ENCODE measurements around the gene HIPK2. TPM values are rescaled to one million over a fixed set of nuclear protein-coding genes. Genes with fewer than 3 reads are reported as not detected.
A peak's percentile ranks its signal among the peaks of the same experiment; 100 is the strongest.

HIPK2 gene
- total RNA-seq, 4 donors from 2014 or later: 16.6 to 60.2 (median 35.1) TPM

GRCh38 chr7:139708541-139708940 is 69.3 kb downstream of the HIPK2 start:
- Histone ChIP-seq H3K4me1 (no peaks in the 10 kb centered on the region), H3K27me3 (no peaks in the 10 kb centered on the region), H3K27ac (no peak overlapping the region), H3K36me3 (peaks cover 0 to 27% (median 0%) of the 10 kb centered on the region in 3 donors), H3K4me3 (no peak overlapping the region), H3K9me3 (no peaks in the 10 kb centered on the region)
- peak in 2 of 3 donors; percentile 42 to 57 for DNase-seq
- TF ChIP-seq POLR2A (IDR thresholded peaks at IDR 0.05): no peak
- TF ChIP-seq, protein P1, sequence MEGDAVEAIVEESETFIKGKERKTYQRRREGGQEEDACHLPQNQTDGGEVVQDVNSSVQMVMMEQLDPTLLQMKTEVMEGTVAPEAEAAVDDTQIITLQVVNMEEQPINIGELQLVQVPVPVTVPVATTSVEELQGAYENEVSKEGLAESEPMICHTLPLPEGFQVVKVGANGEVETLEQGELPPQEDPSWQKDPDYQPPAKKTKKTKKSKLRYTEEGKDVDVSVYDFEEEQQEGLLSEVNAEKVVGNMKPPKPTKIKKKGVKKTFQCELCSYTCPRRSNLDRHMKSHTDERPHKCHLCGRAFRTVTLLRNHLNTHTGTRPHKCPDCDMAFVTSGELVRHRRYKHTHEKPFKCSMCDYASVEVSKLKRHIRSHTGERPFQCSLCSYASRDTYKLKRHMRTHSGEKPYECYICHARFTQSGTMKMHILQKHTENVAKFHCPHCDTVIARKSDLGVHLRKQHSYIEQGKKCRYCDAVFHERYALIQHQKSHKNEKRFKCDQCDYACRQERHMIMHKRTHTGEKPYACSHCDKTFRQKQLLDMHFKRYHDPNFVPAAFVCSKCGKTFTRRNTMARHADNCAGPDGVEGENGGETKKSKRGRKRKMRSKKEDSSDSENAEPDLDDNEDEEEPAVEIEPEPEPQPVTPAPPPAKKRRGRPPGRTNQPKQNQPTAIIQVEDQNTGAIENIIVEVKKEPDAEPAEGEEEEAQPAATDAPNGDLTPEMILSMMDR (IDR thresholded peaks at IDR 0.05): no peak

GRCh38 chr7:139706837-139707236 is 71.0 kb downstream of the HIPK2 start:
- H3K27ac ChIP-seq: no peak overlapping the region
- no peak for TF ChIP-seq POLR2A (IDR thresholded peaks at IDR 0.05)
- TF ChIP-seq, protein P1 (IDR thresholded peaks at IDR 0.05): no peak
- H3K36me3 ChIP-seq: peaks cover 0 to 22% (median 0%) of the 10 kb centered on the region in 3 donors
- no peaks in the 10 kb centered on the region for H3K27me3 ChIP-seq
- no peak overlapping the region for H3K4me3 ChIP-seq
- no peaks in the 10 kb centered on the region for H3K9me3 ChIP-seq
- DNase-seq: peak in 1 of 3 donors; percentile 22
- H3K4me1 ChIP-seq: no peaks in the 10 kb centered on the region

DNA sequence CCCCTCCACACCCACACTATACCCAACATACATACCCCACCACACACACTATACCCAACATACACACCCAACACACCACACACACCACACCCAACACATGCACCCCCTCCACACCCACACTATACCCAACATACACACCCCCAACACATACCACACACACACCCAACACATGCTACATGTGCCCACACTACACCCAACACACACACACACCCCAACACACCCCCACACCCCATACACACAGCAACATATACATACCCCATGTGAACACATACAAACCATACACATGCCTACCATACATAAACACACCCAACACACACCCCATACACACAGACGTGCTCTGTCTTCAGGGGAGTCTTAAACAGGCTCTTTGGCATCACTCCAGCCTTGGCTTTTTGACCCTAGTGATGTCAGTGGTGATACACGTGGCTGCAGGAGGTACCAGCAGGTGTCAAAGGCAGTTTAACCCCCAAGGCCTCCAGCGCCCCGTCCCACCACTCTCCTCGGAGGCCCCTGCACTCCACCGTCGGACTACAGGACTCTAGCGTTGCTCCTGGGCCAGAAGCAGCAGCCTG is 73.4 kb downstream of the HIPK2 start:
- Histone ChIP-seq H3K4me1 (no peaks in the 10 kb centered on the region), H3K27me3 (no peaks in the 10 kb centered on the region), H3K4me3 (no peak overlapping the region), H3K9me3 (no peaks in the 10 kb centered on the region), H3K27ac (peak overlapping the region in 2 of 4 donors; percentile 25 to 71), H3K36me3 (peaks cover 0 to 22% (median 0%) of the 10 kb centered on the region in 3 donors)
- peak in 1 of 3 donors; percentile 44 for DNase-seq
- TF ChIP-seq, protein P1 (IDR thresholded peaks at IDR 0.05): no peak
- no peak for TF ChIP-seq POLR2A (IDR thresholded peaks at IDR 0.05)

- DNase-seq: peak in 1 of 3 donors; percentile 44
- Histone ChIP-seq H3K27me3 (no peaks in the 10 kb centered on the region), H3K27ac (peak overlapping the region in 3 of 4 donors; percentile 39 to 71 (median 52)), H3K4me1 (no peaks in the 10 kb centered on the region), H3K4me3 (no peak overlapping the region), H3K36me3 (peaks cover 0 to 22% (median 0%) of the 10 kb centered on the region in 3 donors), H3K9me3 (no peaks in the 10 kb centered on the region)
- no peak for TF ChIP-seq POLR2A (IDR thresholded peaks at IDR 0.05)
- TF ChIP-seq, protein P1 (IDR thresholded peaks at IDR 0.05): no peak
These were observed 74.1 kb downstream of the HIPK2 start for GRCh38 chr7:139703487-139704307.

- H3K9me3 ChIP-seq: no peaks in the 10 kb centered on the region
- H3K36me3 ChIP-seq: peaks cover 0 to 18% (median 0%) of the 10 kb centered on the region in 3 donors
- TF ChIP-seq POLR2A (IDR thresholded peaks at IDR 0.05): no peak
- DNase-seq: peak in 1 of 3 donors; percentile 56
- H3K4me1 ChIP-seq: no peaks in the 10 kb centered on the region
- H3K4me3 ChIP-seq: no peak overlapping the region
- H3K27me3 ChIP-seq: no peaks in the 10 kb centered on the region
- peak overlapping the region in 3 of 4 donors; percentile 39 to 71 (median 61) for H3K27ac ChIP-seq
These were observed 74.8 kb downstream of the HIPK2 start for GRCh38 chr7:139702811-139703486.
